Hypothalamus (tissue), 51 donors: ENCODE data around the gene MAP4K1.
"Not testable (repeated sequence)": the region's sequence is repeated elsewhere in the genome, so short reads cannot be mapped to it uniquely, and the experiment has no call there.

Experiments
- DNase-seq, 51 donors: peaks; one replicate each; lab custom pipeline; 2025; lab: John Stamatoyannopoulos, UW

MAP4K1 gene

DNA sequence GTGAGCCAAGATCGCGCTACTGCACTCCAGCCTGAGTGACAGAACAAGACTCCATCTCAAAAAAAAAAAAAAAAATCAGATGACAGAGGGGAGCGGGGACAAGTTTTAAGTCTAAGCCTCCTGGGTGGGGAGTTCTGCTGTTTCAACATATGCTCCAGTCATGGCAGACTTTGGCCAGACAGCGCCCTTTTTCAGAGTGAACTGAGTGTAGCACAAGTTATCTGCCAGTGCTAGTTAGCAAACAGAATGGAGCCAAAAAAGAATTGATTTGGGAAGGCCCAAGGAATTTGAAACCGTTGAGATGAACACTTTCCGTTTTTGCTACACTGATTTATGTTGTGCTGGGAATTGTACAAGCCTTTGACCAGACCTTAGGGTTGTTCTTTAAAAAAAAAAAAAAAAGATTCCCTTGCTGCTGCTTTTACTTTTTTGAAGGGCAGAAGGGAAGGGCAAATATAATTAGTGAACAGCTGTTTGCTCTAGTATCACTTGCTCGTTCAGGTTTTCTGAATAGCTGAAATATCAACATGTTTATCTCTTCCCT is 35.3 kb upstream of the MAP4K1 start:
- no peak for DNase-seq

- peak in 1 of 51 donors; percentile 19 for DNase-seq
These were observed 33.3 kb upstream of the MAP4K1 start for GRCh38 chr19:38650911-38651584.

DNA sequence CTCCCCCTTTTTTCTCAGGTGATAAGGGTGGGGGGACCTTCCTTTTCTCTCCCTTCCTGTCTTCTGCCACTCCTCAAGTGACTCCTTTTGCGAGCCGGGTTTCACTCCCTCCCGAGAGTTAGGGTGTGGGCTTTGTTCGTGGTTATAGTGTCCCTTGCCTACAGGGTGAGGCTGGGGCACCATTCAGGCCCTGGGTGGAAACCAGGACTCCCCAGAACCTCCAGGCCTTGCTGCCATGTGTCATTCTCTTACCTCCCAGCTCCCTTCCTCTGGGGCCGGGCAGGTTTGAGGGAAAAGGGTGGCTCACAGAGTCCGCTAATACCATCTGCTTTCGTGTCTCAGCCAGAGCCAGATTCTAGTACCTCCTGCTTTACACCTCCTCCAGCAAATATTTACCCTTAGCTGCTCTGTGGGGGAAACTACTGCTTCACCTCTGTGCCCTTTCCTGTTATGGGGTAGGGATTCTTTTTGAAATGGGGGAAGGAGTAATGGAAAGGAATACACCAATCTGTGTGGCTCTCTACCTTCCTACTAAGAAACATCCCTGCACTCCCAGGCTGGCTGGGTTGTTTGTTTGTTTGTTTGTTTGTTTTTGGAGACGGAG is 32.5 kb upstream of the MAP4K1 start:
- DNase-seq, result no peak

DNA sequence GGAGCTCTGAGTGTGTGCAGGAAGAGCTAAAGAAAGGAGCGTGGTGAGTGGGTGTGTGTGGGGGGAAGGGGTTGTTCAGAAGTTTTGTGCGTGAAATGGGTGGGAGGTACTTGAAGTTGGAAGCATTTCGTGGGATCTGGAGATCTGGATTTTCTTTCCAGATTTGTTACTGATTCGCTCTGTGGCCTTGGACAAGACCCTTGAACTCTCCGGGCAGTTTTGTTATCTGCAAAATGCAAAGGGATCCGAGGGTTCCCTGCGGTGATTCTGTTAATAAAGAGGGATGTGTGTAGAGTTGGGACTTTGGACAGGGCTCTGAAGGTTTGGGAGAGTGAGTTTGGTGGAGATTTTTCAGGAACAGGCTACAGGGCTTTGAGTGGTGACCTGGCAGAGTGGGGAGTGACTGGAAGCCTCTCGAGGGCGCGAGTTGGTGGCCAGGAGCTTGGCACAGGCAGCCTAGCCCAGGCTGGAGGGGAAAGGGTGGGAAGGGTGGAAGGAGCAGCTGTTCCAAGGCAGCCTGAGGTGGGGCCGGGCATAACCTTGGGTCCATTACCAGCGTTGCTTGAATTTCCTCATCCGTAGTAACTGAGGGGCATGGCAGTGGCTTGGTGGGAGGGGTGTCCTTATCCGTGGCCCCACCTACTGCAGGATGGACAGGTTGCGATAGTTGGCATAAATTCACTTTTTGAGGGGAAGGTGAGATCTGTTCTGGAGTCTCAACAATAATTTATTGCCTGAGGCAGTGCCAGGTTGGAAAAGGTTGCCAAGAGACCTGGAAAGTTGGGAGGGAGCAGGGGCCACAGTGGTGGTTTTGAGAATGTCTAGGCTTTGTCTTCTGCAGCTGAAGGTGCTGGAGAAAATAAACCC is 31.8 kb upstream of the MAP4K1 start:
- no peak for DNase-seq

DNA sequence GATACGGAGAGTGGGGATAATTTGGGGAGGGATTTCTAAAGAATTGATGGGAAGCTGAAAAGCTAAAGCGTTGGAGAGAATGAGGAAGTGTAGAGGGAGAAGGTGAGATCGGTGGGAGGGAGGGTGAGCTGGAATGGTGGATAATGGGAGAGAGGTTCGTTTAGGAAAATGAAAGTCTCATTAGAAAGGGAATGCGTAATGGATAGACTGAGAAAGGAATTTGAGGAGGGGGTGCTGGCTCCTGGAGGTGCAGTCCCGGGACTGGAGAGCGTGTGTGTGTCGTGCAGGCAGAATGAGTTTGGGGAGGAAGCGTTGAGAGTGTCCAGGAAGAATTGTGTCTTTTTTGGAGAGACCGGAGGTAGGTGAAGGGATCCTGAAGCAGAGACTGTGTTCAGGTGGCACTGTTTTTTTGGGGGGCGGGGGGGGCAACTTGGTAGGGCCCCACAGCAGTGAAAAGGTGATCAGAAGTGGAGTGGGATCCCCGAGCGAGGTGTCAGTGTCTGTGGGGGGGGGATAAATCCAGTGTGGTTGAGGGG is 31.1 kb upstream of the MAP4K1 start:
- DNase-seq, result no peak

DNA sequence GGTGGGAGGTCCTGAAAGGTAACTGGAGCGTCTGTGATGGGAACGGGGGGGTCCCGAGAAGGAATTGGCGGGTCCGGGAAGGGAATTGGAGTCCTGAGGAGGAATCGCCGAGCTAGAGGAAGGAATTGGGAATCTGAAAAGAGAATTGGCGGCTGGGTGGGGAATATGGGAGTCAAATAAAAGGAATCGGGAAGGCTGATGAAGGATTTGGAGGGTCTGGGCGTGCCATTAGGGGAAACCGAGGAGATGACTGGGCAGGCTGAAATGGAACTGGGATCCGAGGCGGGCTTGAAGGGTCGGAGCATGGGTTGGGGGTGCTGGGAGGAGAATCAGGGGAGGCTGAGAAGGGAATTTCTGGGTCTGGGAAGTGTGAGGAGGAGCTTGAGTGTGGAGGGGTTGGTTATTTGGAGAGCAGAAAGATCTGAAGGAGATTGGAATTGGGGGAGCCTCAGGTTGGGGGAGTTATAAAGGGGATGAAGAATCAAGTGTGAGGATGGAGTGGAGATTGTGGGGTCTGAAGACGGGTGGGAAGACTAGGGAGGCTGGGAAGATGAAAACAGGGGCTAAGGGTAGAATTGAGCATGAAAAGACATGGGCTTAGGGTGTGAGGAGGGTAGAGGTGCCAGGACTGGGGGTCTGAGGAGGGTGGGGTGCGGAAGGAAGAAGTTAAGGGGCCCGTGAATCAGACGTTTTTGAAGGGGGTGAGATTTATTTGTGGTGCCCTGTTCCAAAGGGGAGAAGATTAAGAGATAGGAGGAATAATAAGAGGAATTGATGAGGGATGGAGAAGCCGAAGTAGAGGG is 30.4 kb upstream of the MAP4K1 start:
- DNase-seq, result no peak

GRCh38 chr19:38647368-38647965 is 29.7 kb upstream of the MAP4K1 start, which contains the start of gene ACTN4:
Gene ACTN4 (plus strand): TSS chr19:38647649. CDS start chr19:38647746, 97 bp downstream.
- DNase-seq, result peak; percentile 89 to 100 (median 97)

GRCh38 chr19:38644719-38645118 is 27.0 kb upstream of the MAP4K1 start:
- DNase-seq, result no peak

- no peak for DNase-seq
These were observed 24.4 kb upstream of the MAP4K1 start for GRCh38 chr19:38642176-38642575.

GRCh38 chr19:38640368-38640767 is 22.6 kb upstream of the MAP4K1 start:
- DNase-seq, result no peak

GRCh38 chr19:38639679-38640078 is 21.9 kb upstream of the MAP4K1 start:
- no peak for DNase-seq

- DNase-seq, result no peak
These were observed 20.7 kb upstream of the MAP4K1 start for GRCh38 chr19:38638461-38638860.

- DNase-seq, result no peak
These were observed 18.0 kb upstream of the MAP4K1 start for GRCh38 chr19:38635483-38636399.

DNA sequence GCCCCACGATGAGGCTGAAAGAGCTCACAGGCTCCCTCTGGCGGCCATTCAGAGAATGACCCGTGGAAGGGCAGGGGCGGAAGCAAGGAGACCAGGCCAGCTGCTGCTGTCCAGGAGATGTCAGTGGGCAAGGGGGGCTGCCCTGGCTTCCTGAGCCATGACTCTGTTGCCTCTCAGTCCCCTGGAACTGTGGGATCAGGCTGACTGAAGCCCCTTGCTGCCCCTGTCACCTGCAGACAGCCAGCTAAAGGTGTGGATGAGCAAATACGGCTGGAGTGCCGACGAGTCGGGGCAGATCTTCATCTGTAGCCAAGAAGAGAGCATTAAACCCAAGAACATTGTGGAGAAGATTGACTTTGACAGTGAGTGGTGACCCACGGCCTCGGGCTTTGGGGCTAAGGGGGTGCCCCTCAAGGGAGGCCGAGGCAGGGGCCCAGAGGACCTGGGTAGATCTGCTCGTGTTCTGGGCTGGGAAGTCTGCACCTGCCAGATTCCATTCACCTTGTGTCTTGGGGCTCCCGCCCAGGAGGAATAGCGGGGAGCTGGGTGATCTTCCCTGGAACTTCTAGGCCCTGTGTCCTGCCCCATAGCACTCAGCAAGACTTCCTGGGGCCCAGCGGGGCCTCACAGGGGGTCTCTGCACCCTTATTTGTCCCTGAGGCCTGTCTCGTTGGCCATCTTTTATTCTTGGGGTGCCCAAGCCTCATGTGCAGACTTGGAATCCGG is 17.2 kb upstream of the MAP4K1 start:
- peak in 47 of 51 donors; percentile 7 to 78 (median 40) for DNase-seq

DNA sequence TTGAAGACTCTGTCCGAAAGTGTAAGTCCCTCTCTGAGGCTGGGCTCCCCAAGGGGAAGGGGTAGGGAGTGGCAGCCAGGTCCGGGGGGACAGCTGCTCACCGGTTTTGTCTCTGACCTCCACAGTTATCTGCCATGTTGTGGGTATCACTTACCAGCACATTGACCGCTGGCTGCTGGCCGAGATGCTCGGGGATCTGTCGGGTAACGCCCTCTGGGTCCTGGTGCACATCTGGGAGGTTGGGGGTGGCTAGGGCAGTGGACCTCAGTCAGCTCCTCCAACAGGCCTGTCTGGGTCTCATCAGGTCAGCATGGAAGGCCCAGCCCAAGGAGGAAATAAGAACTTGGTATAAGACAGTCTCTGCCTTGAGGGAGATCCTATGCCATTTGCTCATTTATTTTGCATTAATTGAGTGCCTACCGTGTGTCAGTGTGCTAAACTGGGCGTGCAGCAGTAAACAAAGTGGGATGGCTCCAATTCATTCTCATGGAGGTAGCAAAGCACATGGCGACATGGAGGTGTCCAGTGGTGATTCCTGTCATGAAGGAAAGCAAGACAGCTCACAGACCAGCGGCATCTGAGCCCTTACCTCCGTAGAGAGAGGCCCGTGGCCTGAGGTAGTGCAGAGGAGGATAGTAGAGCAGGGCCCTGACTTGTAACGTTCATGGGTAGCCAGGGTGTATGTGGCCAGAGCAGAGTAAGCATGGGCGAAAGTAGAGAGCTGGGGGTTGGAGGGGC is 14.9 kb upstream of the MAP4K1 start:
- DNase-seq, result no peak

GRCh38 chr19:38631811-38632475 is 14.2 kb upstream of the MAP4K1 start:
- DNase-seq, result not testable (repeated sequence)

- not testable (repeated sequence) for DNase-seq
These were observed 13.5 kb upstream of the MAP4K1 start for GRCh38 chr19:38631301-38631700.
